Glomerular endothelial cell (primary cell): ENCODE results near the gene MARCO. TPM values are rescaled to one million over a fixed set of nuclear protein-coding genes. Genes with fewer than 3 reads are reported as not detected.
"Not testable (repeated sequence)": the region's sequence is repeated elsewhere in the genome, so short reads cannot be mapped to it uniquely, and the experiment has no call there.

Experiments used
- DNase-seq: peaks from one replicate; pipeline ENCODE4 v3.0.0-alpha.2; 2011; ENCODE audit warnings: low read depth, low spot score; ENCODE audit errors: extremely low read depth
- total RNA-seq: library from RNA; depleted of rRNA; stranded (reverse); fragments of >200 nt; gene quantifications from 2 replicates; pipeline ENCODE4 v1.2.3, GENCODE V29; 2015

The MARCO gene
- total RNA-seq, 1 donor from 2014 or later = not detected

- no peak for DNase-seq
Observed at GRCh38 chr2:118925476-118925875, 16.5 kb upstream of the MARCO start.

- DNase-seq = no peak
Observed at GRCh38 chr2:118925981-118926380, 16.0 kb upstream of the MARCO start.

- no peak for DNase-seq
Observed at GRCh38 chr2:118929059-118929458, 12.9 kb upstream of the MARCO start.

GRCh38 chr2:118932949-118933348 is 9.0 kb upstream of the MARCO start:
- no peak for DNase-seq

- no peak for DNase-seq
Observed at GRCh38 chr2:118936306-118936705, 5.7 kb upstream of the MARCO start.

GRCh38 chr2:118936936-118937335 is 5.1 kb upstream of the MARCO start:
- DNase-seq = no peak

- no peak for DNase-seq
Observed at GRCh38 chr2:118937817-118938216, 4.2 kb upstream of the MARCO start.

- DNase-seq = no peak
Observed at GRCh38 chr2:118939994-118940393, 2.0 kb upstream of the MARCO start.

- DNase-seq = no peak
Observed at GRCh38 chr2:118940486-118941120, 1.4 kb upstream of the MARCO start.

- DNase-seq = no peak
Observed at GRCh38 chr2:118943286-118943685, 1.3 kb downstream of the MARCO start.

GRCh38 chr2:118945881-118946280 is 3.9 kb downstream of the MARCO start:
- no peak for DNase-seq

- DNase-seq = not testable (repeated sequence)
Observed at GRCh38 chr2:118948266-118948665, 6.3 kb downstream of the MARCO start.

GRCh38 chr2:118954297-118955060 is 12.5 kb downstream of the MARCO start:
- DNase-seq = no peak

- DNase-seq = no peak
Observed at GRCh38 chr2:118965737-118966136, 23.7 kb downstream of the MARCO start.

- no peak for DNase-seq
Observed at GRCh38 chr2:118967124-118967880, 25.3 kb downstream of the MARCO start.

- DNase-seq = no peak
Observed at GRCh38 chr2:118968042-118968441, 26.0 kb downstream of the MARCO start.

GRCh38 chr2:118968961-118969733 is 27.2 kb downstream of the MARCO start:
- DNase-seq = no peak

GRCh38 chr2:118969734-118970395 is 27.9 kb downstream of the MARCO start:
- DNase-seq = no peak

- no peak for DNase-seq
Observed at GRCh38 chr2:118970396-118971135, 28.6 kb downstream of the MARCO start.
